ENCODE results near the gene CFAP92. TPM values are rescaled to one million over a fixed set of nuclear protein-coding genes. Genes with fewer than 3 reads are reported as not detected.

CFAP92 gene
- total RNA-seq, 1 donor from 2014 or later, result under 0.01 TPM

- Histone ChIP-seq H3K27me3 (ENCODE audit: control insufficient read depth, insufficient read depth, low read length) (no peaks in the 10 kb centered on the region), H3K4me3 (ENCODE audit: low read depth, low read length) (no peak overlapping the region), H3K36me3 (ENCODE audit: control insufficient read depth, insufficient read depth, low read length) (no peaks in the 10 kb centered on the region)
- TF ChIP-seq CTCF (IDR thresholded peaks at IDR 0.05; ENCODE audit: insufficient read depth, low read length, severe bottlenecking), result no peak
- FAIRE-seq (no peak), DNase-seq (ENCODE audit: low read depth) (no peak)
Measured at GRCh38 chr3:128987302-128988100, 6.4 kb downstream of the CFAP92 start.

- FAIRE-seq, result peak; percentile 28
- Histone ChIP-seq H3K27me3 (ENCODE audit: control insufficient read depth, insufficient read depth, low read length) (peaks cover 3% of the 10 kb centered on the region), H3K4me3 (ENCODE audit: low read depth, low read length) (no peak overlapping the region), H3K36me3 (ENCODE audit: control insufficient read depth, insufficient read depth, low read length) (no peaks in the 10 kb centered on the region)
- DNase-seq (ENCODE audit: low read depth), result peak; percentile 100
- no peak for TF ChIP-seq CTCF (IDR thresholded peaks at IDR 0.05; ENCODE audit: insufficient read depth, low read length, severe bottlenecking)
Measured at GRCh38 chr3:128984596-128984995, 9.3 kb downstream of the CFAP92 start.

GRCh38 chr3:128983293-128984069 lies 10.4 kb downstream of the CFAP92 start:
- FAIRE-seq (no peak), DNase-seq (ENCODE audit: low read depth) (no peak)
- Histone ChIP-seq H3K4me3 (ENCODE audit: low read depth, low read length) (no peak overlapping the region), H3K27me3 (ENCODE audit: control insufficient read depth, insufficient read depth, low read length) (peaks cover 3% of the 10 kb centered on the region), H3K36me3 (ENCODE audit: control insufficient read depth, insufficient read depth, low read length) (no peaks in the 10 kb centered on the region)
- no peak for TF ChIP-seq CTCF (IDR thresholded peaks at IDR 0.05; ENCODE audit: insufficient read depth, low read length, severe bottlenecking)

- DNase-seq (ENCODE audit: low read depth) (no peak), FAIRE-seq (no peak)
- Histone ChIP-seq H3K27me3 (ENCODE audit: control insufficient read depth, insufficient read depth, low read length) (peaks cover 1% of the 10 kb centered on the region), H3K4me3 (ENCODE audit: low read depth, low read length) (no peak overlapping the region), H3K36me3 (ENCODE audit: control insufficient read depth, insufficient read depth, low read length) (no peaks in the 10 kb centered on the region)
- TF ChIP-seq CTCF (IDR thresholded peaks at IDR 0.05; ENCODE audit: insufficient read depth, low read length, severe bottlenecking), result no peak
Measured at GRCh38 chr3:128975276-128975675, 18.6 kb downstream of the CFAP92 start.

- FAIRE-seq (no peak), DNase-seq (ENCODE audit: low read depth) (no peak)
- Histone ChIP-seq H3K4me3 (ENCODE audit: low read depth, low read length) (no peak overlapping the region), H3K27me3 (ENCODE audit: control insufficient read depth, insufficient read depth, low read length) (peaks cover 1% of the 10 kb centered on the region), H3K36me3 (ENCODE audit: control insufficient read depth, insufficient read depth, low read length) (no peaks in the 10 kb centered on the region)
- TF ChIP-seq CTCF (IDR thresholded peaks at IDR 0.05; ENCODE audit: insufficient read depth, low read length, severe bottlenecking), result no peak
Measured at GRCh38 chr3:128973988-128974564, 19.8 kb downstream of the CFAP92 start.

All from bronchial epithelial cell (primary cell).